Right ventricle myocardium superior (tissue), 1 donor: ENCODE data around the gene IGFL1. TPM values are rescaled to one million over a fixed set of nuclear protein-coding genes. Genes with fewer than 3 reads are reported as not detected.
"Not testable (repeated sequence)": the region's sequence is repeated elsewhere in the genome, so short reads cannot be mapped to it uniquely, and the experiment has no call there.

Source experiments
- ATAC-seq: fragments of 200-7000 bp; cut with Tn5 transposase; one replicate; pipeline ENCODE4 v1.9.1; 2020; ENCODE audit warnings: mild to moderate bottlenecking; ENCODE audit not compliant: poor library complexity
- DNase-seq: peaks from one replicate; pipeline ENCODE4 v3.0.0-alpha.2; 2020
- intact Hi-C: fragments of 100-400 bp; cut with DNase I; formaldehyde crosslinking; loops from one replicate; pipeline ENCODE4 v1.11.2; 2022
- long read RNA-seq: library from polyadenylated mRNA; unstranded; transcript quantifications from one replicate; pipeline ENCODE4 v2.0.0, GENCODE V29; 2021
- total RNA-seq: library from RNA; stranded (reverse); fragmentation: NEBNext Ultra II Directional; extraction: Animal tissue kit (Norgen Biotek cat#: 25700); gene quantifications from one replicate; pipeline ENCODE4 v1.2.1, GENCODE V29; 2021
- donor health status: DM: no; HTN: yes; CAD: no; lungs with severe emphysema.

IGFL1 gene
- total RNA-seq: not detected
- long read RNA-seq: 0 reads

DNA sequence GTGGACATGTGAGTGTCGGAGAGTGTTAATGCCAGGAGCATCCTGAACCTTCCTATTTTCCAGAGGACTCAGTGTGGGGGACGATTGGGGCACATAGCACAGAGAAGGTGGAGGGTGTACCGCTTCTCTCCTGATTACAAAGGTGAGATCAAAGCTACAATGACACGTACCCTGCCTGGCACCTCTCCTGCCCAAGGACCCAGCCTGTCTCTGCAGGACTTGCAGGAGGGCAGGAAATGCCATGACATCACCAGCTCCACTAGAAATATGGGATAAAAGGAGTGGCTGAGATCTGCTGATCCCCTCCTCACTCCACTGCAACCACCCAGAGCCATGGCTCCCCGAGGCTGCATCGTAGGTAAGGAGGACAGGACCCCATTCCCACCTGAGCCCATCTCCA lies at the start of gene IGFL1:
Gene IGFL1 (plus strand): TSS at position 301 of the 400 bp plus-strand sequence. CDS start 33 bp downstream, at position 334.
- no peak for ATAC-seq
- intact Hi-C loops: no loop called here
- DNase-seq: no peak

DNA sequence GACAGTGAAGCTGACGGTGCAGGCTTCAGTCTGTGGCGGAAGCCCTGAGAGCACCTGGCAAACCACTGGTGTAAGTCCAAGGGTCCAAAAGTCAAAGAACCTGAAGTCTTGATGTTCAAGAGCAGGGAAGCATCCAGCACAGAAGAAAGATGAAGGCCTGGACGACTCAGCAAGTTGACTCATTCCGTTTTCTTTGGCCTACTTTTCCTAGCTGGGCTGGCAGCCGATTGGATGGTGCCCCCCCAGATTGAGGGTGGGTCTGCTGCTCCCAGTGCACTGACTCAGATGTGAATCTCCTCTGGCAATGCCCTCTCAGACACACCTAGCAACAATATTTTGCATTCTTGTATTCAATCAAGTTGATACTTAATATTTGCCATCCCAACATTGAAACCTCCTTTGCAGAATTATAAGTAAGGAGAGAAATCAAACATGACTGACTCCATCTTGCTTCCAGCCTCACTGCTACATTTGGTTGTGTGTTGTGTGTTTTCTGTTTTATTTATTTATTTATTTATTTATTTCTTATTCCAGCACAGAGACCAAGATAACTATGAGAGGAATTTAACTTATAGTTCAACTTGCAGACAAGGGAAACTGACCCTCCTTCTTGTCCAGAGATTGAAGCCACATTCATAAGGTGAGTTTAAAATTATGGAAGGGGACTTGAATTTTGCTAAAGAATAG lies 48.7 kb upstream of the IGFL1 start:
- no peak for ATAC-seq
- DNase-seq: no peak
- intact Hi-C loops: no loop called here

DNA sequence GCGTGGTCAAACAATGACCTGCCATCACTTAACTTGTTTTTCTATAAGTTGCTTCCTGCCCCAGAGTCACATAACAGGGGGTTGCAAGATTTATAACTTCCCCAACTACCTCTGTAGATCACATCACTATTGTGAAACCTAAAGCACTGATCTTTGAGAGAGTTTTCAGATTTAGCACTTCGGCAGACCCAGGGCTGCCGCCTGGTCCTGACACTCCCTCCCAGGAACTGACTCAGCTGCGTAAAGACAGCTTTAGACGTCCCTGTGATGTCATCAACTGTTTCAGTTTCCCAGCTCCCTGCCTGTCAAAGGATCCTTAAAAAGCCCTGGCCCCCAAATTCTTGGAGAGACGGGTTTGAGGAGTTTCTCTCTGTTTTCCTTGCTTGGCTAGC lies 48.2 kb upstream of the IGFL1 start:
- DNase-seq (no peak), ATAC-seq (no peak)
- intact Hi-C loops: no loop called here

DNA sequence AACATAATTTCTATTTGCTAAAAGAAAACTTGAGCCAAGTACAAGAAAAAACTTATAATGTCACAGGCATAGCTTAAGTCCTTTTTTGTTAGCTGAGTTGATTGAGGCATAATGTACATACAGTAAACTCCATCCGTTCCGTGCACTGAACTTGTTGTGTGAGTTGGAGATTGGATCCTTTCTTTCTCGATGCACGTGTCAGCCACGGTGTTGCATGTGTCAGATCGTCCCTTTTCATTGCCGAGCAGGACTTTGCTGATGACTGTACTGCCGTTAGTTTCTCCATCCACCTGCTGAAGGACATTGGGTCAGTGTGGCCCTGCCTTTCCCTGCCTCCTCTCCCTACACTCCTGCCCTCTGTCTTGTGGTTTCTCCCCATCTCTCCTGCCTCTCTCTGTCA lies 47.1 kb upstream of the IGFL1 start:
- ATAC-seq (no peak), DNase-seq (no peak)
- intact Hi-C loops: no loop called here

DNA sequence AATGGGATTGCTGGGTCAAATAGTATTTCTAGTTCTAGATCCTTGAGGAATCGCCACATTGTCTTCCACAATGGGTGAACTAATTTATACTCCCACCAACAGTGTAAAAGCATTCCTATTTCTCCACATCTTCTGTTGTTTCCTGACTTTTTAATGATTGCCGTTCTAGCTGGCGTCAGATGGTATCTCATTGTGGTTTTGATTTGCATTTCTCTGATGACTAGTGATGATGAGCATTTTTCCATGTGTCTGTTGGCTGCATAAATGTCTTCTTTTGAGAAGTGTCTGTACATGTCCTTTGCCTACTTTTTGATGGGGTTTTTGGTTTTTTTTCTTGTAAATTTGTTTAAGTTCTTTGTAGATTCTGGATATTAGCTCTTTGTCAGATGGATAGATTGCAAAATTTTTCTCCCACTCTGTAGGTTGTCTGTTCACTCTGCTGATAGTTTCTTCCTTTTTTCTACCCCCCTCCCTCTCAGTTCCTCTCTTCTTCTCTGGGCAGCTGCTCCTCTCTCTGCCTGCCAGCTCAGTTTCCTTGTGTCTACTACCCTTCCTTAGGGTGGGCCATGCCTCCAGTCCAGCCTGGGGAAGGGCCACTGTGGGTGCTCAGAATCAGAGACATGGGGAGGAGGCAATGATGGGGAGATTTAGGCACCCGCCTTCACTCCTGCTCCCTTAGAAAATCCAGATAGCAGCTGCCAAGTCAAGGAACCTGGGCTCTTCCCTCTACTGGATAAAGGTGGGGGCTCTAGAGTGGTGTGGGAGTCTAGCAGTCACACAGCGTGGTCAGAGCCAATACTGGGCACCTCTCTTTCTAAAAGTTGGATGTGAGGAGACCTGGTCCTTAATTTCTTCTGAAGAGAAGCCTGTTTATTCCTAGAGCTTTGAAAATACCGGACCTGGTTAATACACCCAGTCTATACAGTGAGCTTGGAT lies 44.5 kb upstream of the IGFL1 start:
- ATAC-seq, intact Hi-C loops, DNase-seq: not testable (repeated sequence)

DNA sequence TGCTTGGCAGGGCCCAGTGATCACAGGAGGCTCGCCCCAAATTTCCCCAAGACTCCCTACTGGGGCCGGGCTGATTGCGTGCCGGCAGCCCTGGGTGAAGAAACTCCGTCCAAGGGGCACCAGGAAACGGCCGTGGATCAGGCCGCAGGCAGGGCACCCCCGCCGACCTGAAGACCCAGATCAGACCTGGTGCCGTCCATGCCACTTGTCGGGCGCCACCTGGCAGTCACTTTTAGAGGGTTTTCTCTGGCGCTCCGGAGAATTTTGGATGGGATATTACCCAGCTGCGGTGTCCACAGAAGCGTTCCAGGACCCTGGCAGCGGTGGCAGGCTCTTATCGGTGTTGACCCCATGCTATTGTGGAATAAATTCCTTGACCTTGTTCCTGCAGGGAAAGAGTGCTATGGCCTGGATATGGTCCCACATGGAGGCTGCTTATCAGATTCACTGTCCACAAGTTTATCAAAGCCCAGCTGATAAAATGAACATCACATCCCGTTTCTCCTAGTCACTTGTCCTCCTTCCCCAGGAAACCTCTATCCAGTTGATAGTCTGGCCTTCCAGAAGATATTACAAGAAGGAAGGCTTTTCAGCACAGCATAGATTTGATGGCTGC lies 43.3 kb upstream of the IGFL1 start:
- ATAC-seq: no peak
- no peak for DNase-seq
- intact Hi-C loops: no loop called here

DNA sequence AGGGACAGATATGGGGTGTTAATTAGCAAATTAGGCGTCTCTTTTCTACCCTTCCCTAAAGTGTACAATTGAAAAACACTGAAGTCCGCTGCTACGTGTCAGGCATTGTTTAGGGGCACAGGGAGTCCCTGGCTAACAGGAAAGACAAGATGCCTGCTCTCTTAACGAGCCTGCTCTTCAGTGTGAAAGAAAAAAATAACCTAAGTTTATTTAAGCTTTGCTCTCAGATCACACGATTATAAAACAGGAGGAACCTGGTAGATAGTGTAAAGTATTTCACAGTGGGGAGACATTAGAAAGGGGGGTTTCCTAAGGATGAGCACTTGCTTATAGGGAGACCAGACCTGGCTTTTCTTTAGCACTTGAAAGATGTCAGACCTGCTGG lies 42.8 kb upstream of the IGFL1 start:
- DNase-seq (no peak), ATAC-seq (no peak)

DNA sequence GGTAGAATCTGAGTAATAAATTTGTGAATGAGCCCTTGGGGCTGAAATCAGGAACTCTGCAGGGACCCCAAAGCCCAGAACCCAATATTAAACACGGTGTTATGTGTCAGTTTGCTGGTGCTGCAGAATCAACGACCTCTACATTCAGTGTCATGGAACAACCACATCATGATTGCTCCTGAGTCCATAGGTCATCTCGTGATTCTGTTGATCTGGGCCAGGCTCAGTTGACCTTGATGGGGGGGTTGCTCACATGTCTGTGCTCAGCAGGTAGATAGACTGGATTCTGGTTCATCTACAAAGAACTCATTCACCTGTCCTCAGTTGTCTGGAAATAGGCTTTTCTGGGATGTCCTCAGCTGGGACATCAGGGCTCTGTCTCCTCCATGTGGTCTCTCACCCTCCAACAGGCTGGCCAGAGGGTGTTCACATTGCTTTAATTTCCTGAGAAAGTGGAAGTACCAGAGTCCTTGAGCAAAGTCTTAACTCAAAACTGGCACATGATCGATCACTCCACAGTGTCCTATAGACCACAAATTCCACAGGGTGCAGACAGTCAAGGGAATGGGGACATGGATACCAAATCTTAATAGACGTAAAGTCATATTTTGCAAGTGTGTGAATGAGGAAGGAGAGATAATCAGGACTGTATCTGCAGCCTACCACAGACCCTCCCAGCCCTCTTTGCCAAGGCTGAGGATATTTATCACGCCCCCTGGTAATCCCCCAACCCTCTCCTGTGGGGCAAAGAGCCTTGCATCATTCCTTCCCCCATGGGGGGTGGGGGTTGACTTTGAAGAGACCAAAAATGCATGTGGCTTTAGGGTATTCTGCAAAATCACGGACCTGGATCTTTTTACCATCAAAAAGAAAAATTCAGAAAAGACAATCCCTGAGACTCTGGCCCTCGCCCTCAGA lies 39.3 kb upstream of the IGFL1 start:
- intact Hi-C loops: loop anchor here (5.0 to 10.0 kb wide), 2 partner anchors 108 to 165 kb away; partner anchors contain the start of gene PGLYRP1

More for the DNA sequence above, 42.8 kb upstream of the IGFL1 start:
- intact Hi-C loops: no loop called here

DNA sequence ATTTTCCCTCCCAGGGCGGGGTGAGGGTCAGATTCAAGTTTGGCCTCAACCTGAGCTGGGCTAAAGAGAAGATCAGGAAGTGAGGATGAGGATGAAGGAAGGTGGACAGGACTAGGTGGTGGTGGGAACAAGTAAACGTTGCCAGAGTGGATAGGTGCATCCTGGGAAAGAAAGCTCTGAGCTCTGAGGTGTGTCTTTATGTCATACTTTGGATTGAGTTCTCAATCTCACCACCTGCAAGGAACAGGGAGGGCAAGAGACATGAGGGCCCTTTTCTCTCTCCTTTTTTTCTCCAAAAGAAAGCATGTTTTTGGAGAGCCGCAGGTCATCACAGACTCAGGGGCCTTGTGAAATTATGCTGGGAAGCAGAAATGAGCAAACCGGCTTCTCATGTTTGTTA lies 38.2 kb upstream of the IGFL1 start:
- intact Hi-C loops: loop anchor here (5.0 to 10.0 kb wide), 2 partner anchors 109 to 167 kb away; partner anchors contain the start of gene PGLYRP1
- DNase-seq (no peak), ATAC-seq (no peak)

More for the DNA sequence above, 39.3 kb upstream of the IGFL1 start:
- ATAC-seq (no peak), DNase-seq (no peak)

DNA sequence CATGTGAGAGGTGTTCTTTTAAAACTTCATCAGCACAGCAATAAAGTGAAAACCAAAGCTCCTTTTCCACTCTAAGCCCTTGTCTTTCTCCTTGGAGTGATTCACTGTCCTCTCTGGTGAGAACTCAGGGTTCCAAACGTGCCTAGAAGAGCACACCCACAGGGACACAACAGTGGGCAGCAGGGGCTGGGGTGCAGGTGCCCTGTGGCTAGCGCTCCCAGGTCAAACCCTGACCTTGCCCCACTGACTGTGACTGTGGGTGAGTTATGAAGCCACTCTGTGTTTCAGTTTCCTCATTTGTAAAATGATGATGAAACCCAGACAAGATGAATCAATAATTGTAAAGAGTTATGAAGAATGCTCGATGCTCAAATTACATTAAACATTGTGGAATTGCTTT lies 37.6 kb upstream of the IGFL1 start:
- intact Hi-C loops: loop anchor here (5.0 to 10.0 kb wide), 2 partner anchors 110 to 167 kb away; partner anchors contain the start of gene PGLYRP1
- ATAC-seq (no peak), DNase-seq (no peak)

DNA sequence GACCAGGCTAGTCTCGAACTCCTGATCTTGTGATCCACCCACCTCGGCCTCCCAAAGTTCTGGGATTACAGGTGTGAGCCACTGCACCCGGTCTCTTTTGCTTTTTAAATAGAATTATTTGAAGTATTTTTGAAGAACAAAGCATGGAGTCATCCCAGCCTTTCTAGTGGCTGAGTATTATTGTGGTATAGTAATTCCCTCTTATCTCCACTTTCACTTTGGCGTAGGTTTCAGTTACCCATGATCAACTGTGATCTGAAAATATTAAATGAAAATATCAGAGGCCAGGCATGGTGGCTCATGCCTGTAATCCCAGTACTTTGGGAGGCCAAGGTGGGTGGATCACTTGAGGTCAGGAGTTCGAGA lies 36.9 kb upstream of the IGFL1 start:
- not testable (repeated sequence) for DNase-seq, ATAC-seq
- intact Hi-C loops: loop anchor here (5.0 to 10.0 kb wide), 2 partner anchors 110 to 168 kb away; partner anchors contain the start of gene PGLYRP1

DNA sequence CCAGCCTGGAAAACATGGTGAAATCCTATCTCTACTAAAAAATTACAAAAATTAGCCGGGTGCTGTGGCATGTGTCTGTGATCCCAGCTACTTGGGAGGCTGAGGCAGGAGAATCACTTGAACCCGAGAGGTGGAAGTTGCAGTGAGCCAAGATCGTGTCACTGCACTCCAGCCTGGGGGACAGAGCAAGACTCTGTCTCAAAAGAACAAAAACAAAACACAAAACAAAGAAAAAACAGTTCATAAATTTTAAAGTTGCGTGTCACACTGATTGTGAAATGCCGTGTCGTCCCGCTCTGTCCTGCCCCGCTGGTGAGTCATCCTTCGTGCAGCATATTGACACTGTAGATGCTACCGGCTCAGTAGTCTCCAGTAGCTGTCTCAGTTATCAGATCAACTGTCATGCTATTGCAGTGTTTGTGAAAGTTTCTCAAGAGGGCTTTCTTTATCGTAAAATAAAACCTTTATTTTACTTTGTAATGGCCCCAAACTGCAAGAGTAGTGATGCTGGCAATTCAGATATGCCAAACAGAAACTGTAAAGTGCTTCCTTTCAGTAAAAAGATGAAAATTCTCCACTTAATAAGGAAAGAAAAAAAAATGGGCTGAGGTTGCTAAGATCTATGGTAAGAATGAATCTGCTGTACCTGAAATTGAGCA lies 36.4 kb upstream of the IGFL1 start:
- DNase-seq (no peak), ATAC-seq (peak; percentile 46)
- intact Hi-C loops: loop anchor here (5.0 to 10.0 kb wide), 2 partner anchors 111 to 168 kb away; partner anchors contain the start of gene PGLYRP1

DNA sequence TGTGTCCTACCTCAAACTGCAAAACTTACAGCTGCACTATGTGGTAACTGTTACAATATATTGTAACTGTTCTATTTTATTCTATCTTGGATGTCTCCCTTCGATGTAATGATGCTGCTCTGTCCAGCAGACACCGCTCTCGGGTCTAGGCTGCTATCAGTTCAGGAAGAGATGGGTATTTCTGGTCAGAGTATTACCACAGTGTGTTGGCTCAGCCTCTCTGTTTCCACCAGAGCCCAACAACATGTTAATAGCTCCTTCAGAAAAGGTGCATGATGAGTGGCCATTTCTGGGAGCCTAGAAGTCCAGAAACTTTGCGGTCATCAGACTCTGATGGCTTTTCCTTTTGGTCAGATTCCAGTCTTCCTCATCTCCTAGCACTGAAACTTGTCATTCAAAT lies 35.9 kb upstream of the IGFL1 start:
- DNase-seq (no peak), ATAC-seq (no peak)
- intact Hi-C loops: loop anchor here (5.0 to 10.0 kb wide), 2 partner anchors 111 to 169 kb away; partner anchors contain the start of gene PGLYRP1

DNA sequence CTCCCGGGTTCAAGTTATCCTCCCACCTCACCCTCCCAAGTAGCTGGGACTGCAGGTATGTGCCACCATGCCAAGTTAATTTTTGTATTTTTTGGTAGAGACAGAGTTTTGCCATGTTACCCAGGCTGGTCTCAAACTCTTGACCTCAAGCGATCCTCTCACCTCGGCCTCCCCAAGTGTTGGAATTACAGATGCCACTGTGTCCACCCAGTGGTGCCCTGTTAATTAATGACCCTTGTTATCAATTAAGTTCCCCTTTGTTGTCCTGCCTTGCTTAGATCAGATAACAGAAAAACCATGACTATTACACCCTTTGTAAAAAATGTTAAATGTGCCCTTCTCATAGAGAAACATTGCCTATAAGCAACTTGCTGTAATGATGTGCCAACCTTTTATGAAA lies 34.4 kb upstream of the IGFL1 start:
- ATAC-seq (no peak), DNase-seq (no peak)
- intact Hi-C loops: loop anchor here (10.0 kb wide), 1 partner anchor 170 kb away; the partner anchor contains the start of gene PGLYRP1

DNA sequence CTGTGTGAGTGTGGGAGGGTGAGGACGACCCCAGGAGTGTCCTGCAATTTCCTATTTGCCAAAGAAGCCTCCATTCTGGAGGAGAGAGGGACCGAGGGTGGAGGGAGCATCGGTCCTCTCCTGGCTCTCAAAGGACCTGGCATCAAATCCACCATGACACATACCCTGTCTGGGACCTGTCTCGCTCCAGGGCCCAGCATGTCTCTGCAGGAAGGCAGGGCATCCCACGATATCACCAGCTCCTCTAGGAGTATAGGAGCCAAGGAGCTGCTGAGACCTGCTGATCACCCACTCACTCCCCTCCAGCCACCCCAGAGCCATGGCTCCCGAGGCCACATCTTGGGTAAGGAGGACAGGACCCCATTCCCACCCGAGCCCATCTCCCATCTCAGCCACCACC lies 33.6 kb upstream of the IGFL1 start:
- ATAC-seq, DNase-seq: not testable (repeated sequence)
- intact Hi-C loops: loop anchor here (10.0 kb wide), 1 partner anchor 171 kb away; the partner anchor contains the start of gene PGLYRP1

DNA sequence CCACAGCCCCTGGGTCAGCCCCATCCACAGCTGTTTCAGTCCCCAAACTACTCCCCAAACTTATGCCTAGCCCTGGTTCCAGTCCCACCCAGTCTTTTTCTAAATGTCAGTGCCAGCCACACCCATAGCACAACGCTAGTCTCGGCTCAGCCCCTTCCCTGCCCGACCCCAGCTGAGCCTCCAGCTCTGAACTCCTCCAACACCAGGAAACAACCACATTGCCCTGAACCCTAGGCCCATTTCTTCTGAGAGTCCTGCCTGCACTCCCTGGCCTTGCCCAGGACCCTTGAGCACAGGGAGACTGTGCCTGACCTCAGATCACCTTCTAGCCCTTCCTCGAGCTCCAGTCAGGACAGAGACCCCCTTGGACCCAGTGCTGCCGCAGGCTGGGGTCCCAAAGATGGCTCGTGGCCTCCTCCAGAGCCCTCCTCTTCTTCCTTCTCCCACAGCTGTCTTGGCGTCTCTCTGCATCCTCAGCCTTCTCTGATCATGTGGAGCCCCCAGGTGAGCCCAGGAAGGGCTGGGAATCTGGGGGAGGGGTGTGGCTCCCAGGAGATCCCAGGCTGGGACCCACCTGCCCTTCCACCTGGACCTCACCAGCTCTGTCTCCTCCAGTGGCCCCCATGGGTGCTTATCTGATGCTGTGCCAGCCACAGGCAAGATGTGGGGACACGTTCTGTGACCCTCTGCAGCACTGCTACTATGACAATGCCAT lies 33.0 kb upstream of the IGFL1 start:
- intact Hi-C loops: loop anchor here (10.0 kb wide), 1 partner anchor 172 kb away; the partner anchor contains the start of gene PGLYRP1
- ATAC-seq (no peak), DNase-seq (no peak)
